ENCODE data around the gene DCC. TPM values are rescaled to one million over a fixed set of nuclear protein-coding genes. Genes with fewer than 3 reads are reported as not detected.

The DCC gene
- total RNA-seq, 4 donors from 2014 or later = 0.13 TPM; not detected in 3

- no peak for TF ChIP-seq CTCF (IDR thresholded peaks at IDR 0.05)
- TF ChIP-seq POLR2A (IDR thresholded peaks at IDR 0.05) = no peak
- intact Hi-C loops (cut with DNase I; ENCODE audit: low total_unique reads) = no loop called here
- DNase-seq (ENCODE audit: low spot score in 2 of 2) = no peak
- WGBS, 2 donors = 68 to 77% methylated on average over 5 of the region's 5 CpGs
- H3K4me3 ChIP-seq (ENCODE audit: low read depth, poor library complexity, severe bottlenecking) = no peak overlapping the region
Observed at GRCh38 chr18:53153800-53154199, 813.8 kb downstream of the DCC start.

- 71 to 81% methylated on average over 1 of the region's 1 CpG for WGBS, 2 donors
- no peak overlapping the region for H3K4me3 ChIP-seq (ENCODE audit: low read depth, poor library complexity, severe bottlenecking)
- TF ChIP-seq CTCF (IDR thresholded peaks at IDR 0.05) (no peak), POLR2A (IDR thresholded peaks at IDR 0.05) (no peak)
- no peak for DNase-seq (ENCODE audit: low spot score in 2 of 2)
- intact Hi-C loops (cut with DNase I; ENCODE audit: low total_unique reads) = no loop called here
Observed at GRCh38 chr18:53165770-53166169, 825.8 kb downstream of the DCC start.

GRCh38 chr18:53169346-53169745 lies 829.3 kb downstream of the DCC start:
- 83 to 84% methylated on average over 5 of the region's 5 CpGs for WGBS, 2 donors
- intact Hi-C loops (cut with DNase I; ENCODE audit: low total_unique reads) = no loop called here
- H3K4me3 ChIP-seq (ENCODE audit: low read depth, poor library complexity, severe bottlenecking) = no peak overlapping the region
- DNase-seq (ENCODE audit: low spot score in 2 of 2) = no peak
- TF ChIP-seq POLR2A (IDR thresholded peaks at IDR 0.05) = no peak
- no peak for TF ChIP-seq CTCF (IDR thresholded peaks at IDR 0.05)

GRCh38 chr18:53191634-53192033 lies 851.6 kb downstream of the DCC start:
- H3K4me3 ChIP-seq (ENCODE audit: low read depth, poor library complexity, severe bottlenecking) = no peak overlapping the region
- no peak for TF ChIP-seq POLR2A (IDR thresholded peaks at IDR 0.05)
- TF ChIP-seq CTCF (IDR thresholded peaks at IDR 0.05) = no peak
- intact Hi-C loops (cut with DNase I; ENCODE audit: low total_unique reads) = no loop called here
- DNase-seq (ENCODE audit: low spot score in 2 of 2) = no peak
- 69 to 71% methylated on average over 3 of the region's 3 CpGs for WGBS, 2 donors

- H3K4me3 ChIP-seq (ENCODE audit: low read depth, poor library complexity, severe bottlenecking) = no peak overlapping the region
- no peak for TF ChIP-seq CTCF (IDR thresholded peaks at IDR 0.05)
- TF ChIP-seq POLR2A (IDR thresholded peaks at IDR 0.05) = no peak
- DNase-seq (ENCODE audit: low spot score in 2 of 2) = no peak
- intact Hi-C loops (cut with DNase I; ENCODE audit: low total_unique reads) = no loop called here
Observed at GRCh38 chr18:53193870-53194269, 853.9 kb downstream of the DCC start.

GRCh38 chr18:53219853-53220252 lies 879.9 kb downstream of the DCC start:
- intact Hi-C loops (cut with DNase I; ENCODE audit: low total_unique reads) = no loop called here
- no peak for DNase-seq (ENCODE audit: low spot score in 2 of 2)
- H3K4me3 ChIP-seq (ENCODE audit: low read depth, poor library complexity, severe bottlenecking) = no peak overlapping the region
- TF ChIP-seq CTCF (IDR thresholded peaks at IDR 0.05) = no peak
- TF ChIP-seq POLR2A (IDR thresholded peaks at IDR 0.05) = no peak
